ENCODE results near the gene TMPRSS9. TPM values are rescaled to one million over a fixed set of nuclear protein-coding genes. Genes with fewer than 3 reads are reported as not detected.

TMPRSS9 gene
- total and polyA plus RNA-seq, 8 donors: 1.1 TPM; not detected in 7

DNA sequence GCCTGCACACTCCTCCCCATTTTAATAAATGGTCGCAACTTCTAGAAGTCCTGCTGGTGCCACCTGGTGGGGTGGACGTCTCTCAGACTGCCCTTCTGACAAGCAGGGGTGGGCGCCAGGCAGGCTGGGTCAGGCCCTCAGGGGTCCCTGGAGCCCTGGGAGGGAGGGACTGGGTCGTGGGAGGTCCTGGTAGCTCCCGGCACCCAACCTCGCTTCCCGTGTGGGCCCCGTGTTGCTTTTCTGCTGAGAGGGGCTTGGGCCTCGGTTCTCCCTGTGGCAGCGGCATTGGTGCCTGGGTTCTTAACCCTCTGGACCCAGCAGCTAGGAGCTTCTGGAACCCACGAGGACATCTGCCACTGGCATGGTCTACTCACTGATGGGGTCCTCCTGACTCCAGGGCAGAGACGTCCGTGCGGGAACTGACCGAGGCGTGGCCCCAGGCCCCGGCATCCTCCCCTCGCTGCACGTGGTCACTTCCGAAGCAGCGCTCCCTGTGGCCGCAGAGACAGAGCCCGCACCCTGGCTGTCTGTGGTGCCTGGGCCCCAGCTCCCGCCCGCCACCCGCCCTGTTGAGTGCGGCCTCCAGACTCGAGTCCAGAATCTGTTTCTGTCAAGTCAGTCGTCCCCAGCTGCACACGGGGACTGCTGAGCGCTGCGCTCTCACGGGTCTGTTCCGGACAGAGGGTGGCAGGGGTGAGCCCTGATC, 6.0 kb upstream of the TMPRSS9 start:
- Histone ChIP-seq H3K9me3 (no peaks in the 10 kb centered on the region), H3K27ac (no peak overlapping the region), H3K4me1 (no peaks in the 10 kb centered on the region), H3K27me3 (peaks cover 0 to 10% (median 0%) of the 10 kb centered on the region in 3 donors), H3K36me3 (peaks cover 12 to 65% (median 55%) of the 10 kb centered on the region in 4 donors), H3K4me3 (no peak overlapping the region)
- intact Hi-C loops (cut with DNase I; ENCODE audit: low total_unique reads): no loop called here
- WGBS, 5 donors: 91 to 93% (median 92%) methylated on average over 25 to 34 of the region's 34 CpGs
- DNase-seq: no peak
- TF ChIP-seq POLR2A (IDR thresholded peaks at IDR 0.05): no peak
- TF ChIP-seq POLR2AphosphoS5 (IDR thresholded peaks at IDR 0.05): no peak
- TF ChIP-seq, protein P1, sequence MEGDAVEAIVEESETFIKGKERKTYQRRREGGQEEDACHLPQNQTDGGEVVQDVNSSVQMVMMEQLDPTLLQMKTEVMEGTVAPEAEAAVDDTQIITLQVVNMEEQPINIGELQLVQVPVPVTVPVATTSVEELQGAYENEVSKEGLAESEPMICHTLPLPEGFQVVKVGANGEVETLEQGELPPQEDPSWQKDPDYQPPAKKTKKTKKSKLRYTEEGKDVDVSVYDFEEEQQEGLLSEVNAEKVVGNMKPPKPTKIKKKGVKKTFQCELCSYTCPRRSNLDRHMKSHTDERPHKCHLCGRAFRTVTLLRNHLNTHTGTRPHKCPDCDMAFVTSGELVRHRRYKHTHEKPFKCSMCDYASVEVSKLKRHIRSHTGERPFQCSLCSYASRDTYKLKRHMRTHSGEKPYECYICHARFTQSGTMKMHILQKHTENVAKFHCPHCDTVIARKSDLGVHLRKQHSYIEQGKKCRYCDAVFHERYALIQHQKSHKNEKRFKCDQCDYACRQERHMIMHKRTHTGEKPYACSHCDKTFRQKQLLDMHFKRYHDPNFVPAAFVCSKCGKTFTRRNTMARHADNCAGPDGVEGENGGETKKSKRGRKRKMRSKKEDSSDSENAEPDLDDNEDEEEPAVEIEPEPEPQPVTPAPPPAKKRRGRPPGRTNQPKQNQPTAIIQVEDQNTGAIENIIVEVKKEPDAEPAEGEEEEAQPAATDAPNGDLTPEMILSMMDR (IDR thresholded peaks at IDR 0.05): no peak
- no peak for TF ChIP-seq EP300 (IDR thresholded peaks at IDR 0.05)

GRCh38 chr19:2354670-2355069, 5.4 kb upstream of the TMPRSS9 start:
- no peak for DNase-seq
- H3K4me3 ChIP-seq: no peak overlapping the region
- 88 to 94% (median 91%) methylated on average over 9 to 17 of the region's 17 CpGs for WGBS, 5 donors
- no peaks in the 10 kb centered on the region for H3K9me3 ChIP-seq
- intact Hi-C loops (cut with DNase I; ENCODE audit: low total_unique reads): no loop called here
- no peak for TF ChIP-seq POLR2AphosphoS5 (IDR thresholded peaks at IDR 0.05)
- H3K4me1 ChIP-seq: no peaks in the 10 kb centered on the region
- peaks cover 12 to 63% (median 54%) of the 10 kb centered on the region in 4 donors for H3K36me3 ChIP-seq
- no peak overlapping the region for H3K27ac ChIP-seq
- peaks cover 0 to 16% (median under 1%) of the 10 kb centered on the region in 3 donors for H3K27me3 ChIP-seq

DNA sequence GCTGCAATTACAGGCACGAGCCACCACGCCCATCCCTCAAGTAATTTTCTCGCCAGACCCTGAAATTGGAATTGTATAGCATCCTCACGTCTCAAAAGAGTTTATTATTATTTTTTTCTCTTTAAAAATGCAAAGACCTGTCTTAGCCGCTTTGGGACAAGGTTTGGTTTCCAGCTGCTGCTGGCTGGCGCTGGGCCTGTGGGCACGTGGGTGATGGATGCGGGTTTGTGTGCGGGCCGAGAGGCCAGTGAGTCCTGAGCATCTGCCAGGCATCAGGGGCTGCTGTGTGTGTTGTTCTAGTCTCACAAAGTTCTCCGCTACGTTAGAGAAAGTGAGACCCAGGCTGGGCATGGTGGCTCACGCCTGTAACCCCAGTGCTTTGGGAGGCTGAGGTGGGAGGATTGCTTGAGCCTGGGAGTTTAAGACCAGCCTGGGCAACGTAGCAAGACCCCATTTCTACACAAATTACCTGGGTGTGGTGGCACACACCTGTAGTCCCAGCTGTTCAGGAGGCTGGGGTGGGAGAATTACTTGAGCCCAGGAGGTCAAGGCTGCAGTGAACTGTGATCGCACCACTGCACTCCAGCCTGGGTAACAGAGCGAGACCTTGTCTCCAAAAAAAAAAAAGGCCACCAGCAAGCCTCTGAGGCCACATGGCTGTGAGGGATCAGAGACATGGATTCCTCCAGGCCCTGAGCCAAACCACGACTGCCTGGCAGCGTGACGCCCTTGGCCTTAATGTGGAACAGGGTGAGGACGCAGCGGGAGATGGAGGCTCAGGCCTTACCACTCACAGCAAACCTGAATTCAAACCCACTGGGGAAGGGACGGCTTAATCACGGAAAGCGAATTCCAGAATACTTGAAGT, 4.7 kb upstream of the TMPRSS9 start:
- no peak overlapping the region for H3K27ac ChIP-seq
- H3K4me3 ChIP-seq: no peak overlapping the region
- peaks cover 12 to 56% (median 47%) of the 10 kb centered on the region in 4 donors for H3K36me3 ChIP-seq
- H3K4me1 ChIP-seq: peaks cover 0 to 6% (median 3%) of the 10 kb centered on the region in 4 donors
- 81 to 87% (median 84%) methylated on average over 23 to 24 of the region's 24 CpGs for WGBS, 5 donors
- H3K27me3 ChIP-seq: peaks cover 0 to 24% (median 8%) of the 10 kb centered on the region in 3 donors
- intact Hi-C loops (cut with DNase I; ENCODE audit: low total_unique reads): no loop called here
- TF ChIP-seq EP300 (IDR thresholded peaks at IDR 0.05) (no peak), POLR2AphosphoS5 (IDR thresholded peaks at IDR 0.05) (no peak), POLR2A (IDR thresholded peaks at IDR 0.05) (no peak)
- TF ChIP-seq, protein P1 (IDR thresholded peaks at IDR 0.05): no peak
- no peaks in the 10 kb centered on the region for H3K9me3 ChIP-seq
- no peak for DNase-seq

DNA sequence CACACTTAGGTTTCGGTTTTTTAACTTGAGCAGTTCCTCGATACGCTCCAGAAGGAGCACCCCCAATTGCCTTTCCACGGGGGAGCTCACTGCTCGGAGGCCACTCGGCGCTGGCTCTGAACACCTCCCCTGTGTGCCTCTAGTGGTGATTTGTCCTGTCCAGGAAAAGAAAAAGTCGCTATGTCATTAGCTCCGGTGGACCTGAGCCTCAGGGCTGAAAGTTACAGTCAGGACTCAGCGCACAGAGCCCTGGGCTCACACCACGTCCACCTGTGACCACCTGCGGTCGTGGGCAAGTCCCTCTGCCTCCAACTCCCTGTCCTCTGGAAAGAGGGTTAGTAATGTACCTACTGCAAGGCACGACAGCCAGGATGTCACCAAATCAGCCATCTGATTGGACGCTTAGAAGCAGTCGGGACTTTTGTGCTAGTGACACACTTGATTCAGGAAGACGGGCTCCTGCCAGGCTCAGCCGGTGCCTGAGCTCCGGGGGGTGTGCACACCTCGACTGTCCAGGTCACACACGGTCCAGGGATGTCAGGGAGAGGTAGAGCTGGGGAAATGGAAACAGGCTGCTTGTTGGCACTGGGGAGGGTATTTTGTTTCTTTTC, 3.9 kb upstream of the TMPRSS9 start:
- Histone ChIP-seq H3K4me3 (no peak overlapping the region), H3K36me3 (peaks cover 12 to 48% (median 40%) of the 10 kb centered on the region in 4 donors), H3K27me3 (peaks cover 0 to 31% (median 14%) of the 10 kb centered on the region in 3 donors), H3K9me3 (no peaks in the 10 kb centered on the region), H3K4me1 (peaks cover 0 to 9% (median 3%) of the 10 kb centered on the region in 4 donors), H3K27ac (no peak overlapping the region)
- DNase-seq: no peak
- TF ChIP-seq POLR2AphosphoS5 (IDR thresholded peaks at IDR 0.05) (no peak), POLR2A (IDR thresholded peaks at IDR 0.05) (no peak), EP300 (IDR thresholded peaks at IDR 0.05) (no peak)
- TF ChIP-seq, protein P1 (IDR thresholded peaks at IDR 0.05): no peak
- intact Hi-C loops (cut with DNase I; ENCODE audit: low total_unique reads): no loop called here
- 75 to 82% (median 79%) methylated on average over 21 of the region's 21 CpGs for WGBS, 5 donors
